Stomach smooth muscle (tissue), 2 donors: ENCODE results near the gene S100A1.

Experiments
- H3K27ac ChIP-seq: one replicate; pipeline ENCODE4 v1.7.0; 2013; ENCODE audit warnings: mild to moderate bottlenecking, low read length, inconsistent platforms
- H3K27me3 ChIP-seq, 2 donors: one replicate each; pipeline ENCODE4 v1.7.0; 2013; ENCODE audit warnings: low read length in 2 of 2; ENCODE audit not compliant: insufficient read depth in 2 of 2, control insufficient read depth in 1 of 2
- H3K36me3 ChIP-seq, 2 donors: one replicate each; pipeline ENCODE4 v1.7.0; 2013; ENCODE audit warnings: low read length in 2 of 2; ENCODE audit not compliant: control insufficient read depth in 2 of 2, insufficient read depth in 2 of 2
- H3K4me1 ChIP-seq: one replicate; pipeline ENCODE4 v1.7.0; 2013; ENCODE audit warnings: low read length; ENCODE audit not compliant: control insufficient read depth, insufficient read depth
- H3K4me3 ChIP-seq, 2 donors: one replicate each; pipeline ENCODE4 v1.7.0; 2013; ENCODE audit warnings: low read length in 2 of 2
- H3K9ac ChIP-seq, 2 donors: one replicate each; pipeline ENCODE4 v1.7.0; 2013; ENCODE audit warnings: low read length in 2 of 2, mild to moderate bottlenecking in 1 of 2
- H3K9me3 ChIP-seq, 2 donors: one replicate each; pipeline ENCODE4 v1.7.0; 2013; ENCODE audit warnings: low read length in 2 of 2; ENCODE audit not compliant: control insufficient read depth in 2 of 2
- donor health status: healthy.
- donor health status: Pancreatic carcinoma.

S100A1 gene

DNA sequence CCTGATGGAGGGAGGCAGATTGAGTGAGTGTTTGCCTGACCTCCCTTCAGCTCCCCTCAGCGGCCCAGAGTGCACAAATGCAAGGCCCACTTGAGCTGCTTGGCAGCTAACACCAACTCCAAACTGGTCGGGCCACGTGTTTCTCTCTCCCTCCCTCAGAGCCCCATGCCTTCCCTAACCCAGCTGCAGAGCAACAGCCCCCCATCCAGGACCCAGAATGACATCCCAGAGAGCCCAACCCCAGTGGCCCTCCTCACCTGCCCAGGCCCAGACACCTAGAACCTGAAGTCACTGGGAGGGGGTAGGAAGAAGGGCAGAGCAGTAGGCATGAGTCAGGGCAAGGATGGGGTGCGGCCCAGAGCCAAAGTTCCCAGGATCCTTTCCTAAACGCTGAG, 11.3 kb upstream of the S100A1 start:
- Histone ChIP-seq H3K27me3 (no peaks in the 10 kb centered on the region), H3K27ac (no peak overlapping the region), H3K36me3 (peaks cover 0 to 7% of the 10 kb centered on the region in 2 donors), H3K4me1 (peaks cover 31% of the 10 kb centered on the region), H3K9me3 (no peaks in the 10 kb centered on the region), H3K4me3 (no peak overlapping the region), H3K9ac (no peak overlapping the region)

DNA sequence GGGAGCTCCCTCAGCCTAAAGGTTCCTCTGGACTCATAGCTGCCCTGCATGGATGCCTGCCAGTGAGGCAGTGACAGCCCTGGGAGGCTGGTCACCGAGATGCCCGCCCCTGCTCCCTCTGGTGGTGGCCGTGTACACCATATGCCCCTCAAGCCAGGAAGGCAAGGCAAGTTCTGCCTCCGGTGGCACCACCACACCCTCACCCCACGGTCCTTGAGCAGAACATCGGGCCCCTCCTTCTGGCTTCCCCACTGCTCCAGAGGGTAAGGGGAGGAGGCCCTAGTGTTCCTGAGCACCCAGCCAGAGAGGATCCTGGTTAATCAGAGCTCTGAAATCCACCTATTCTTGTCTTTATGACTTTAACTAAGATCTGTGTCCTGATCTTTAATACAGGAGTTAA, 10.6 kb upstream of the S100A1 start:
- H3K4me1 ChIP-seq, result peaks cover 28% of the 10 kb centered on the region
- no peak overlapping the region for H3K9ac ChIP-seq
- H3K27me3 ChIP-seq, result no peaks in the 10 kb centered on the region
- H3K9me3 ChIP-seq, result no peaks in the 10 kb centered on the region
- H3K4me3 ChIP-seq, result no peak overlapping the region
- peaks cover 0 to 7% of the 10 kb centered on the region in 2 donors for H3K36me3 ChIP-seq
- no peak overlapping the region for H3K27ac ChIP-seq

DNA sequence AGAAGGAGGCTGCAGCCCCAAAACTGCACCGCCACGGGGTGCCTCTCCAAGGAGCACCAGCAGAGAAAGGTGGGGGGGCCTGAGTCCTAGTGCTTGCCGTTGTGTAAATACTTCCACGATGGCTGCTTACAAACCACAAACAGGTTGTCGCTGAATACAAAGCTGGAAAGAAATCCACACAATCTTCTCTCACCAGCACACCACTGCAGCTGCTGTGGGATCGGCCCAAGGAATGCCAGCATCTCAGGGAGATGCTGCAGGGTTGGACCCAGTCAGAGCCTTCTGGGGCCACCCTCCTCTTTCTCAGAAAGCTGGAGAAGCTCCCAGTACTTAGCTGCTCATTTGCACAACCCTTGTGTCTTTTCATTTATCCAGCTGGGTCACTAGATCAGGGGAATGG, 9.1 kb upstream of the S100A1 start:
- no peak overlapping the region for H3K4me3 ChIP-seq
- H3K9ac ChIP-seq, result no peak overlapping the region
- peaks cover 0 to 7% of the 10 kb centered on the region in 2 donors for H3K36me3 ChIP-seq
- H3K9me3 ChIP-seq, result no peaks in the 10 kb centered on the region
- no peak overlapping the region for H3K27ac ChIP-seq
- H3K27me3 ChIP-seq, result no peaks in the 10 kb centered on the region
- H3K4me1 ChIP-seq, result peaks cover 25% of the 10 kb centered on the region

DNA sequence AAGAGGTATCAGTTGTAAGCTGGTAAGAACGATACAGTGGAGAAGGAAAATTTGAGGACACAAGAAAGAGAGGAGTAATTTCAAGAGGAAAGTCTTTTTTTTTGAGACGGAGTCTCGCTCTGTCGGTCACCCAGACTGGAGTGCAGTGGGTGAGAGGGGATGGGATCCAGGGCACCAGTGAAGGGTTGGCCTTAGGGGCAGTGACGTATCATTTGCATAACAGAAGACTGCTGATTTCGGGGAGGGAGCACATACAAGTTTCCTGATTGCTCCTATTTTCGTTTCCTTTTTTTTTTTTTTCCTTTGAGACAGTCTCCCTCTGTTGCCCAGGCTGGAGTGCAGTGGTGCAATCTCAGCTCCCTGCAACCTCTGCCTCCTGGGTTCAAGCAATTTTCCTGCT, 5.1 kb upstream of the S100A1 start:
- H3K4me3 ChIP-seq, result no peak overlapping the region
- no peak overlapping the region for H3K9ac ChIP-seq
- no peaks in the 10 kb centered on the region for H3K9me3 ChIP-seq
- peaks cover 0 to 7% of the 10 kb centered on the region in 2 donors for H3K36me3 ChIP-seq
- no peak overlapping the region for H3K27ac ChIP-seq
- H3K4me1 ChIP-seq, result peaks cover 40% of the 10 kb centered on the region
- no peaks in the 10 kb centered on the region for H3K27me3 ChIP-seq

DNA sequence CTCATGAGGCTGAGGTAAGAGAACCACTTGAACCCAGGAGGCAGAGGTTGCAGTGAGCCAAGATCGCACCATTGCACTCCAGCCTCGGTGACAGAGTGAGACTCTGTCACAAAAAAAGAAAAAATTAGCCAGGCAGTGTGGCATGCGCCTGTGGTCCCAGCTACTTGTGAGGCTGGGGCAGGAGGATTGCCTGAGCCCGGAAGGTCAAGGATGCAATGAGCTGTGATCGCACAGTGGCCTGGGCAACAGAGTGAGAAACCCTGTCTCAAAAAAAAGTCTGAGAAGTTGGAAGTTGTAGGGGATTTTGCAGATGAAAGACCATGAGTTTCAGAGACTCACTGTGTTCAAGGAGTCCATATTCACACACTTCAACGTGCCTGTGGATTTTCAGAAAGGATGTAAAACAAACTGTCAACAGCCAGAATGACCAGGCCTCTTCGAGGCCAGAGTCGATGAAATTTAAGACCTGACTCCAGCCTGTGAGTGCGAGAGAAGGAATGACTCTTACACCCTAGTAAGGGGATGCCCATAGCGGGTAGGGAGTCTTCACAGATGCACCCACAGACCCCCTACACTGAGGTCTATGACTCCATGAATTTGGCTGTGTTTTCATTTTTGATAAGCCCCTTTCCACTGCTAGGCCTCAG, 3.1 kb upstream of the S100A1 start:
- no peaks in the 10 kb centered on the region for H3K36me3 ChIP-seq
- H3K4me1 ChIP-seq, result peaks cover 45% of the 10 kb centered on the region
- peak overlapping the region; percentile 83 for H3K27ac ChIP-seq
- no peaks in the 10 kb centered on the region for H3K27me3 ChIP-seq
- H3K9me3 ChIP-seq, result no peaks in the 10 kb centered on the region
- no peak overlapping the region for H3K4me3 ChIP-seq
- H3K9ac ChIP-seq, result peak overlapping the region in 1 of 2 donors; percentile 51

DNA sequence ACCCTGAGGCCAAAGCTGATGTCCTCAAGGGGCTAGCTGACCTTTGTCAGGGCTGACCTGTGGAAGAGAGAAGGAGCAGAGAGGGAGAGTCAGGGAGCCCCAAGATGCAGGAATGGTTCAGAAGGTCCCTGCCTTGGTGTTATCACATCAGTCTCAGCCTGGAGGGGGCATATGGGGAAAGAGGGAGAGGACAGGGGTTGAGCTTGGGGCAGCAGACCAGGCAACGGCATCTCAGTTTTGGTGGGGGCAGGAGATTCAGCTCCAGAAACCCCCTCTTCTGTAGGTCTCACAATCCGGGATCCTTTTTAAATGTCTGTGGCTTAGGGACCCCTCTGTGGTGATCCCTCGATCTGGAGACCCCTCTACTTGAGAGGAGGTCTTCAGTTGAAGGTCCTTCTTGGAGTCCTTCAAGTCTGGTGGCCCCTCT, 1.7 kb upstream of the S100A1 start:
- peaks cover 48% of the 10 kb centered on the region for H3K4me1 ChIP-seq

DNA sequence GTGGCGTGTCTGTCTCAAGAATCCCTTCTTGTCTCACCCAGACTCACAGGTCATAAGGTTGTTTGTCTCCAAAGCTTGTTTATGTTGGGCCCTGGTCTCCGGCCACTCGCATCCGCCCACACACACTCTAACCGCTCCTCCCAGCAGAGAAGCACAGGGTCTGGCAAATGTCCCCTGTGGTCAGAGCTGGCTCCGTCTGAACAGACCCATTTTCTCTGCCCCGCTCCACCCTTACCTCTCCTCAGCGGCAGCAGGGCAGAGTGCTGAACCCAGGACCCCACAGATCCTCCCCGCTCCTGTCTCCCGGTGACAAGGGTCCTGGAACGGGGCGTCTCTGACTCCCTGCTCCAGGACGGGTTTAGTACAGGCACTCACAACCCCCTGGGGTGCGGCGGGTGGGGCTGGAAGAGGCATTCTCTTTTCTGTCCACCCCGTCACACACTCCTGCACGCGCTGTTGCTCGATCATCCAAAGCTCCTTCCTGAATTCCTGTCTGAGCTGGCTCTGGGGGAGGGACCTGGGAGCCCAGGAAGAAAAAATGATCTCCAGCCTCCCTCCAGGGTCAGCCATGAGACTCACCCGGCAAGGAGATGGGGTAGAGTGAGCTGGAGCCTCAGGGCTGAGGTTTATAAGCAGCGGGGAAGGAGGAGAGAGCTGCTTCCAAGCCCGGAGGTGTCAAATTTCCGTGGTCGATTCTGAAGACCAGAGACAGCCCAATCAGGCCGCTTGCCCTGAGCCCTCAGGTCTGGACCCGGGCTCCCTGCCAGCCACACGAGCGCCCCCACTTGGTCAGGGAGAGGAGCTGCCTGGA, 1.1 kb upstream of the S100A1 start, which contains the start of gene S100A13:
S100A13 (minus strand) TSS at position 602 of the 811 bp plus-strand sequence. CDS start 1,033 bp downstream, outside the sequence.
- no peaks in the 10 kb centered on the region for H3K27me3 ChIP-seq
- peak within 1 kb of the TSS; percentile 83 for H3K27ac ChIP-seq
- no peaks in the 10 kb centered on the region for H3K9me3 ChIP-seq
- peaks cover 48% of the 10 kb centered on the region for H3K4me1 ChIP-seq
- H3K4me3 ChIP-seq, result peak within 1 kb of the TSS; percentile 50 to 84
- peak within 1 kb of the TSS; percentile 71 to 88 for H3K9ac ChIP-seq
- H3K36me3 ChIP-seq, result no peaks in the 10 kb centered on the region

More for the DNA sequence above, 1.7 kb upstream of the S100A1 start:
- H3K27ac ChIP-seq, result peak overlapping the region; percentile 83
- no peaks in the 10 kb centered on the region for H3K36me3 ChIP-seq
- H3K9me3 ChIP-seq, result no peaks in the 10 kb centered on the region
- H3K4me3 ChIP-seq, result peak overlapping the region; percentile 50 to 84
- H3K9ac ChIP-seq, result peak overlapping the region; percentile 71 to 88
- no peaks in the 10 kb centered on the region for H3K27me3 ChIP-seq

DNA sequence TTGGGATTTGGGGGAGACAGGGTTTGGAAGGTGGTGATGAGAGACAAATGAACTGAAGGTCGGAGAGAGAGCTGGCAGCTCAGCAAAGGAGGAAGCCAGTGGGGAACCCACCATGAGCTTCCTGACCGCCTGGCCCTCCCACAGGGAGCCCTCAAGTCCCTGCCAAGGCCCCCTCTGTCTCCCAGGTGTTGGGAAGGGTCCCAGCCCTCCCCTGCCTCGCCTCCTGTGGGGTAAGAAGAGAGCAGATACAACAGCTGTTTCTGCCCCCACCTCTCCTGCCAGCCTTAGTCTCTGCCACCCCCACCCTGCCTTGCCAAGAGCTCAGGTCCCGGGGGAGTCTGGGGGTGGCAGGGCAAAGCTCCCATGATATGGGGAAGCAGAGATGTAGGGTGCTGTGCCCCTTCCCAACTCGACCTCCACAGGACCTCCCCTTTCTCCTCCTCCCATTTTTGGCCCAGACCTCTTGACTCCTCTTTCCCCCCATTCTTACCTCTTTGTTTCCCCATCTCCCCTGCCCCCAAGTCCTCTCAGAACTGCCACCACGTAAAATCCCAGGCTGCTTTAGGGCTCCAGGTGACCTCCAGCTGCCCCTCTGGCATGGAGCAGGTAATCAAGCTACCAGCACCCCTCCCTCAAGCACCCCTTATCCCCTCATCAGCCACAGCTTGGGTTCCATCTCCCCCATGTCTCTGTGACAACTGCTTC, 556 bp downstream of the S100A1 start:
- Histone ChIP-seq H3K4me3 (no peak overlapping the region), H3K27me3 (no peaks in the 10 kb centered on the region), H3K4me1 (peaks cover 54% of the 10 kb centered on the region), H3K9me3 (no peaks in the 10 kb centered on the region), H3K9ac (no peak overlapping the region), H3K27ac (peak overlapping the region; percentile 31), H3K36me3 (no peaks in the 10 kb centered on the region)

DNA sequence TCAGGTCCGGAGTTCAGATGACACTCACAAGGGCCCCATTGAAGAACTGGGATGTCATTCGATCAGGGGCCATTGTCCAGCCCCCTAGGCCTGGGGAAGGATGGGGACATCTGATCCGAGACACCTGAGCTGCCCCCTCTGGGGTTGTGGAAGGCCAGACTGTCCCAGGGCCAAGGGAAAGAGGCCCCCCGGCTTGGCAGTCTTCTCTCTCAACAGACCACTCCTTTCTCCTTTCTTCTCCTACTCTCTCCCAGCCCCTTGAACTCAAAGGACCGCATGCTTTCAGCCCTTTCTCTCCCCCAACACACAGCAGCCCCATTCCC, 1.1 kb downstream of the S100A1 start:
- H3K9me3 ChIP-seq, result no peaks in the 10 kb centered on the region
- H3K4me3 ChIP-seq, result no peak overlapping the region
- H3K36me3 ChIP-seq, result no peaks in the 10 kb centered on the region
- no peaks in the 10 kb centered on the region for H3K27me3 ChIP-seq
- no peak overlapping the region for H3K9ac ChIP-seq
- H3K4me1 ChIP-seq, result peaks cover 50% of the 10 kb centered on the region
- H3K27ac ChIP-seq, result peak overlapping the region; percentile 31

DNA sequence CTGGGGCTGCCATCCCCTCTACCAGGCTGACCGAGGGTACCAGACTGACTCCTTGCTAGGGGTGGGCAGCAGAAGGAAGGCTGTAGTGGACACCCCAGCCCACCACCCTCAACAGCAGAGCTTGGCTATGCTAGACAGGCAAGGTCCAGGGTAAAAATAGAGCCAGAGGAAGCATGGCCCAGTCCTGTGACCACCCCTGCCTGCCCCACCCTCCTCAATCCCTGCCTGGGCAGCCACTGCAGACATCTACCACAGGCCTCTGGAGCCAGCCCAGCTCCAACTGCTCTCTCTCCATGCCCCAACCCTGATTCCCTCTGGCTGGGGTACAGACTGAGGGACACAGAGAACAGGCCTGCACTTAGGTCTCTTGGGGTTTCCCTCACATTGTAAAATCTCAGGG, 1.7 kb downstream of the S100A1 start:
- H3K4me3 ChIP-seq, result no peak overlapping the region
- H3K4me1 ChIP-seq, result peaks cover 47% of the 10 kb centered on the region
- H3K9me3 ChIP-seq, result no peaks in the 10 kb centered on the region
- peak overlapping the region; percentile 37 for H3K27ac ChIP-seq
- no peak overlapping the region for H3K9ac ChIP-seq
- no peaks in the 10 kb centered on the region for H3K27me3 ChIP-seq
- no peaks in the 10 kb centered on the region for H3K36me3 ChIP-seq
